ENCODE data around the gene TM9SF3.

DNA sequence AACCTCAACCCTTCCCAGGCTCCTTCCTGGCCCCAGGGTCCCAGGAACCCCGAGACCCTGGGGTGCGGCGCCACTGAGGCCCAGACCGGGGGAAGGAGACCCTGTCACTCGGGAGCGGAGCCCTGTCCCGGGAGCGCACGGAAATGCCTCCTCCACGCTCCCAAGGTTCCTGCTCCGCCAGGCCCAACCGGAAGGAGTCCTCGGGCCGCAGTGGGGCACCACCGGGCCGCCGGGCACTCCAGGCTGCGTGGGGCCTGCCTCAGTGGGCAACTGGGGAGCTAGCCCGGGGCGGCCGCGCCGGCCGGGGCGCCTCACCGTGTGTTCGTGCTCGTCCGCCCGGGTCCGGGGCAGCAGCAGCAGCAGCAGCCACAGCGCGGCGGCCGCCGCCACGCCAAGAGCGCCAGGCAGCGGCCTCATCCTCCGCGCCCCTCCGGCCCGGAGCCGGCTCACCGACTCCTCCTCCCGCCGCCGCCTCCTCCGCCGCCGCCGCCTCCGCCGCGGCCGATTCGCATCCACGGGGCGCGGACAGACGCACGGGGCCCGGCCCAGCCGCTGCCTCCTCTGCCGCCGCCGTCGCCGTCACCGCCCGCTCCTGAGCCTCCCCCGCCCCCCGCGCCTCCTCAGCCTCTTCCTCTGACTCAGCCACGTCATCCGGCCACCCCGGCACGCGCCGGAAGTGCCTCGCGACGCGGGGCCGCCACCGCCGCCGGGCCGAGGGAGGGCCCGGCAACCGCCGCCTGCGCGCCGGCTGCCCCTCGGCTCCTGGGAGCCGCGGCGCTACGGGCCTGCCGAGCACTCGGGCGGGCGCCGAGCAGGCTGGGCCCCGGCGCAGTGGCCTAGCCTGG, at the start of gene TM9SF3:
- TF ChIP-seq RCOR1 (IDR thresholded peaks at IDR 0.05; ENCODE audit: insufficient replicate concordance, low read length) (no peak), BHLHE40 (IDR thresholded peaks at IDR 0.05; ENCODE audit: low read depth, low read length) (peak; percentile 95), POLR2A (IDR thresholded peaks at IDR 0.05; ENCODE audit: low read depth, low read length) (peak; percentile 91), RAD21 (IDR thresholded peaks at IDR 0.05; ENCODE audit: low read length) (no peak), RFX5 (IDR thresholded peaks at IDR 0.05; ENCODE audit: low read depth, low read length) (no peak), NFE2L2 (IDR thresholded peaks at IDR 0.05; ENCODE audit: low read depth, low read length) (no peak), MAZ (IDR thresholded peaks at IDR 0.05; ENCODE audit: borderline replicate concordance, low read depth, low read length) (peak; percentile 95), MAFK (IDR thresholded peaks at IDR 0.05; ENCODE audit: low read depth, low read length) (no peak)
- TF ChIP-seq, protein P1, sequence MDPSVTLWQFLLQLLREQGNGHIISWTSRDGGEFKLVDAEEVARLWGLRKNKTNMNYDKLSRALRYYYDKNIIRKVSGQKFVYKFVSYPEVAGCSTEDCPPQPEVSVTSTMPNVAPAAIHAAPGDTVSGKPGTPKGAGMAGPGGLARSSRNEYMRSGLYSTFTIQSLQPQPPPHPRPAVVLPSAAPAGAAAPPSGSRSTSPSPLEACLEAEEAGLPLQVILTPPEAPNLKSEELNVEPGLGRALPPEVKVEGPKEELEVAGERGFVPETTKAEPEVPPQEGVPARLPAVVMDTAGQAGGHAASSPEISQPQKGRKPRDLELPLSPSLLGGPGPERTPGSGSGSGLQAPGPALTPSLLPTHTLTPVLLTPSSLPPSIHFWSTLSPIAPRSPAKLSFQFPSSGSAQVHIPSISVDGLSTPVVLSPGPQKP (IDR thresholded peaks at IDR 0.05; ENCODE audit: borderline replicate concordance, low read depth, low read length) = no peak
- TF ChIP-seq, protein P2, sequence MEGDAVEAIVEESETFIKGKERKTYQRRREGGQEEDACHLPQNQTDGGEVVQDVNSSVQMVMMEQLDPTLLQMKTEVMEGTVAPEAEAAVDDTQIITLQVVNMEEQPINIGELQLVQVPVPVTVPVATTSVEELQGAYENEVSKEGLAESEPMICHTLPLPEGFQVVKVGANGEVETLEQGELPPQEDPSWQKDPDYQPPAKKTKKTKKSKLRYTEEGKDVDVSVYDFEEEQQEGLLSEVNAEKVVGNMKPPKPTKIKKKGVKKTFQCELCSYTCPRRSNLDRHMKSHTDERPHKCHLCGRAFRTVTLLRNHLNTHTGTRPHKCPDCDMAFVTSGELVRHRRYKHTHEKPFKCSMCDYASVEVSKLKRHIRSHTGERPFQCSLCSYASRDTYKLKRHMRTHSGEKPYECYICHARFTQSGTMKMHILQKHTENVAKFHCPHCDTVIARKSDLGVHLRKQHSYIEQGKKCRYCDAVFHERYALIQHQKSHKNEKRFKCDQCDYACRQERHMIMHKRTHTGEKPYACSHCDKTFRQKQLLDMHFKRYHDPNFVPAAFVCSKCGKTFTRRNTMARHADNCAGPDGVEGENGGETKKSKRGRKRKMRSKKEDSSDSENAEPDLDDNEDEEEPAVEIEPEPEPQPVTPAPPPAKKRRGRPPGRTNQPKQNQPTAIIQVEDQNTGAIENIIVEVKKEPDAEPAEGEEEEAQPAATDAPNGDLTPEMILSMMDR (conservative IDR thresholded peaks at IDR 0.05; ENCODE audit: low read depth, low read length) = no peak
- TF ChIP-seq, protein P3, sequence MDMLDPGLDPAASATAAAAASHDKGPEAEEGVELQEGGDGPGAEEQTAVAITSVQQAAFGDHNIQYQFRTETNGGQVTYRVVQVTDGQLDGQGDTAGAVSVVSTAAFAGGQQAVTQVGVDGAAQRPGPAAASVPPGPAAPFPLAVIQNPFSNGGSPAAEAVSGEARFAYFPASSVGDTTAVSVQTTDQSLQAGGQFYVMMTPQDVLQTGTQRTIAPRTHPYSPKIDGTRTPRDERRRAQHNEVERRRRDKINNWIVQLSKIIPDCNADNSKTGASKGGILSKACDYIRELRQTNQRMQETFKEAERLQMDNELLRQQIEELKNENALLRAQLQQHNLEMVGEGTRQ (IDR thresholded peaks at IDR 0.05; ENCODE audit: low read depth, low read length) = peak; percentile 43; the same call in 1 of the 2 replicates
